ENCODE data around the gene ZNF317. TPM values are rescaled to one million over a fixed set of nuclear protein-coding genes. Genes with fewer than 3 reads are reported as not detected.

The ZNF317 gene
- total and polyA plus RNA-seq, 2 of the 4 experiments (the other 2 are of a cell fraction), result 13.0 to 17.6 TPM

- WGBS, 2 experiments (ENCODE audit: extremely low coverage in 2 of 2, insufficient read length in 1 of 2), result no CpG with 5 or more reads among the region's 8 CpGs
- Histone ChIP-seq H3K9me3 (ENCODE audit: control insufficient read depth, insufficient read depth, low read length) (peaks cover 3% of the 10 kb centered on the region; the same call in 1 of the 2 replicates), H3K79me1 (ENCODE audit: low read depth in 1 of 2, low read length in 2 of 2) (peaks cover 0 to 5% of the 10 kb centered on the region in 2 experiments; a peak in 3 of 4 replicates), H3K4ac (ENCODE audit: low read depth, low read length) (peak overlapping the region; percentile 51), H4K5ac (ENCODE audit: low read depth, low read length) (peak overlapping the region; percentile 63; the same call in 1 of the 2 replicates), H4K20me1 (ENCODE audit: insufficient read depth, low read length) (no peaks in the 10 kb centered on the region), H2BK20ac (ENCODE audit: low read depth, low read length) (no peak overlapping the region), H2AFZ (replicated peaks; ENCODE audit: low read length, poor library complexity) (peak overlapping the region; percentile 93), H3K9me1 (ENCODE audit: insufficient read depth, low read length) (no peaks in the 10 kb centered on the region), H3K56ac (ENCODE audit: extremely low read depth, insufficient read depth, low read length) (peak overlapping the region; percentile 84; the same call in 1 of the 2 replicates), H3K27ac (ENCODE audit: insufficient read depth, low read length) (no peak overlapping the region), H3K18ac (ENCODE audit: low read depth, low read length) (peak overlapping the region; percentile 68; the same call in 1 of the 2 replicates), H3K4me2 (ENCODE audit: low read depth, low read length) (peak overlapping the region; percentile 89), H4K91ac (ENCODE audit: insufficient read depth, low read depth, low read length) (peak overlapping the region; percentile 17; the same call in 1 of the 2 replicates), H3K4me1 (ENCODE audit: control insufficient read depth, insufficient read depth, low read length) (no peaks in the 10 kb centered on the region), H3K36me3 (ENCODE audit: control insufficient read depth, insufficient read depth, low read length) (peaks cover 1% of the 10 kb centered on the region), H3K23ac (ENCODE audit: low read depth, low read length) (no peak overlapping the region), H3K9ac (ENCODE audit: low read depth, low read length) (peak overlapping the region; percentile 80), H2BK5ac (ENCODE audit: low read depth, low read length, poor library complexity, severe bottlenecking) (peak overlapping the region; percentile 52), H3K4me3 (ENCODE audit: insufficient read depth, low read depth, low read length) (peak overlapping the region; percentile 88), H2BK15ac (ENCODE audit: low read depth, low read length) (no peak overlapping the region; the same call in 2 of the 3 replicates), H4K8ac (ENCODE audit: low read depth in 2 of 2, low read length in 2 of 2) (peak overlapping the region; percentile 98 to 99), H2BK120ac (ENCODE audit: low read depth, low read length) (no peak overlapping the region), H3K27me3 (ENCODE audit: control insufficient read depth, insufficient read depth, low read length) (no peaks in the 10 kb centered on the region), H2AK9ac (replicated peaks; ENCODE audit: low read depth, low read length, poor library complexity) (no peak overlapping the region), H3K14ac (replicated peaks; ENCODE audit: low read depth, low read length) (peak overlapping the region; percentile 96), H2AK5ac (ENCODE audit: low read depth, low read length) (no peak overlapping the region)
- ChIA-PET POLR2A (ENCODE audit: unreplicated experiment) (no interaction called here), CTCF (no interaction called here)
- in situ Hi-C loops (cut with MboI; ENCODE audit: low sequenced_read_pairs), result loop anchor here (10.0 to 25.0 kb wide), 2 partner anchors 655 to 923 kb away; no protein-coding TSS in a partner anchor
- dilution Hi-C loops (cut with HindIII; ENCODE audit: low sequenced_read_pairs, unreplicated experiment), result no loop called here
- peak; percentile 24 for ATAC-seq (ENCODE audit: low read depth)
- no peak for TF ChIP-seq RAD21 (IDR thresholded peaks at IDR 0.05; ENCODE audit: low read length)
- TF ChIP-seq RFX5 (IDR thresholded peaks at IDR 0.05; ENCODE audit: low read depth, low read length), result no peak
- TF ChIP-seq MAFK (IDR thresholded peaks at IDR 0.05; ENCODE audit: low read depth, low read length), result no peak
- no peak for TF ChIP-seq NFE2L2 (IDR thresholded peaks at IDR 0.05; ENCODE audit: low read depth, low read length)
- TF ChIP-seq FOS (IDR thresholded peaks at IDR 0.05; ENCODE audit: low read depth, low read length), result no peak
- no peak for TF ChIP-seq CTCF (conservative IDR thresholded peaks at IDR 0.05; ENCODE audit: low read depth, low read length)
- DNase-seq, result no peak
- BruUV-seq (replicated peaks), result no TSS peak
- intact Hi-C loops (cut with micrococcal nuclease), result loop anchor here (5.0 kb wide), 2 partner anchors 168 to 773 kb away; partner anchors contain the start of gene ZNF699
Measured at GRCh38 chr19:9139609-9140158, 513 bp upstream of the ZNF317 start.
